Fibroblast of mammary gland (primary cell): ENCODE measurements around the gene ASAP2.

Source experiments
- DNase-seq: peaks from one replicate; pipeline ENCODE4 v3.0.0-alpha.2; 2010; ENCODE audit warnings: low read depth
- H3K4me3 ChIP-seq: 2 replicates; pipeline ENCODE4 v1.5.1; 2011; ENCODE audit warnings: low read depth, mild to moderate bottlenecking, low read length, moderate library complexity; ENCODE audit not compliant: control insufficient read depth
- TF ChIP-seq, protein P1 (sequence below): conservative IDR thresholded peaks from 2 replicates; pipeline ENCODE4 v1.5.1; 2011; ENCODE audit warnings: low read depth, low read length, inconsistent platforms; ENCODE audit not compliant: control insufficient read depth, insufficient read depth

Gene ASAP2

GRCh38 chr2:9354318-9354717 lies 147.7 kb downstream of the ASAP2 start:
- no peak overlapping the region for H3K4me3 ChIP-seq
- TF ChIP-seq, protein P1, sequence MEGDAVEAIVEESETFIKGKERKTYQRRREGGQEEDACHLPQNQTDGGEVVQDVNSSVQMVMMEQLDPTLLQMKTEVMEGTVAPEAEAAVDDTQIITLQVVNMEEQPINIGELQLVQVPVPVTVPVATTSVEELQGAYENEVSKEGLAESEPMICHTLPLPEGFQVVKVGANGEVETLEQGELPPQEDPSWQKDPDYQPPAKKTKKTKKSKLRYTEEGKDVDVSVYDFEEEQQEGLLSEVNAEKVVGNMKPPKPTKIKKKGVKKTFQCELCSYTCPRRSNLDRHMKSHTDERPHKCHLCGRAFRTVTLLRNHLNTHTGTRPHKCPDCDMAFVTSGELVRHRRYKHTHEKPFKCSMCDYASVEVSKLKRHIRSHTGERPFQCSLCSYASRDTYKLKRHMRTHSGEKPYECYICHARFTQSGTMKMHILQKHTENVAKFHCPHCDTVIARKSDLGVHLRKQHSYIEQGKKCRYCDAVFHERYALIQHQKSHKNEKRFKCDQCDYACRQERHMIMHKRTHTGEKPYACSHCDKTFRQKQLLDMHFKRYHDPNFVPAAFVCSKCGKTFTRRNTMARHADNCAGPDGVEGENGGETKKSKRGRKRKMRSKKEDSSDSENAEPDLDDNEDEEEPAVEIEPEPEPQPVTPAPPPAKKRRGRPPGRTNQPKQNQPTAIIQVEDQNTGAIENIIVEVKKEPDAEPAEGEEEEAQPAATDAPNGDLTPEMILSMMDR: no peak
- DNase-seq: no peak

DNA sequence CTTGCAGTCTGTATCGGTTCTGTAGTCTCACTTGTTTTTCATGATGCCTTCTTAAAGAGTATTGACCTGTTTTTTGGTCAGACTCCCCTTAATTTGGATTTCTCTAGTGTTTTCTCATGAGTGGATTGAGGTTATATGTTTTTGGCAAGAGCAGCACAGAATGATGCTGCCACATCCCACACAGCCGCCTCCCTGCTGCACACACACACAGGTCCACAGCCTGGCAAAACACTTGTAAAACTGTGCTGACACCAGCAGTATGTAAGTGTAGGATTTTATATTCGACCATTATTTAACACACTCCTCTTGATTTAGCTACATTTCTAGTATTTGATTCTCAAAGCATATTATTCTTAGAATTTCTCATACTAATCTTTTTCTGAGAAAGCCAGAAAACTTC lies 148.7 kb downstream of the ASAP2 start:
- TF ChIP-seq, protein P1: no peak

GRCh38 chr2:9355716-9356115 lies 149.1 kb downstream of the ASAP2 start:
- DNase-seq: no peak
- no peak overlapping the region for H3K4me3 ChIP-seq
- TF ChIP-seq, protein P1: no peak

More for the DNA sequence above, 148.7 kb downstream of the ASAP2 start:
- no peak overlapping the region for H3K4me3 ChIP-seq
- DNase-seq: no peak

DNA sequence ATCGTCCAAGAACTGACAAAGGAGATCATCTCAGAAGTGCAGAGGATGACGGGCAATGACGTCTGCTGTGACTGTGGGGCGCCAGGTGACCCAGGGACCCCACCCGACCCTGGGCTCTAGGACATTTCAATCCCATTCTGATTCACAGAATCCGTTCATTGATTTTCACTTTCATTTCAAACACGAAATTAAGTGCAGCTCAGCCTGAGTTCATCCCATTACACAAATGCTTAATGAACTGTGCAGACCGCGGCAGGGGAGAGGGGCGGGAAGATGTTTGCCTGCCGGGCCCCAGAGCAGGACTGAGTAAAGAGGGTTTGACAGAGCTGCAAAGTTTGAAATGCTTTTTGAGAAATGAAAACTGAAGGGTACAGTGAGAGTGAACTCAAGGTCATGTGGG lies 149.6 kb downstream of the ASAP2 start:
- DNase-seq: no peak
- no peak overlapping the region for H3K4me3 ChIP-seq
- TF ChIP-seq, protein P1: no peak

DNA sequence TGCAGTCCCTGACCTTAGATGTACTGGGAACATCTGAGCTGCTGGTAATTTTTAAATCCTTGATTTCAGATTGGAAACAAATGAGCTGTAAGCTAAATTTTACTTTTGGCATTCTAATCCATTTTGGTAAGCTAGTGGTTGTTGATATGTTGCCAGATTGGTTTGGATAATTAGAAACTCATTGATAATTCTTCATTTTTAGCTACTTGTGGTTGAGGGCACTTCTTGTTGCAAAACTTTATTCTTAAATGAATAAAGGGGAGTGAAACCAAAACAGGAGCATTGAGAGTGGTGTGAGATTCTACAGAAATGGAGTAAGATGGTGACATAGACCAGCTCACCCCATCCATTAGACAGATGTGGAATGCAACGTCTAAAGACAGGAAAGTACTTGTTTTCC lies 152.2 kb downstream of the ASAP2 start:
- TF ChIP-seq, protein P1: no peak
- DNase-seq: no peak
- no peak overlapping the region for H3K4me3 ChIP-seq

DNA sequence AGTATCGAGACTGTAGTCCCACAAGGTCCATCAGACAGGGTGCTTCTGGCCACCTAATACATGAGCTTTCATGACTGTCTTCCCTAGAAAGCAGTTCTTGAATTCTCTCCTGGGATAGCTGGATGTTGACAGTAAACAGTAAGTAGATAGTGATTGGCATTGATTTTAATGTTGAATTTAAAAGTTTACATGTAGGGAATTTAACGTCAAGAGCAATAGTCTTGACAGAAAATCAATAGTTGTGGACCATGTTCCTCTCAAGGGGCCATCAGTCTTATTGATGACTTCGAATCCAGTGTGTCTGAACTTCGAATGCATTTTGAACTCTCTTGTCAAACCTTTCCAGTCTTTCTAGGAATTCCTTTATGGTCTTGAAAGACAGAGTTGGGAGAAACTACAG lies 152.9 kb downstream of the ASAP2 start:
- TF ChIP-seq, protein P1: no peak
- no peak overlapping the region for H3K4me3 ChIP-seq
- no peak for DNase-seq

DNA sequence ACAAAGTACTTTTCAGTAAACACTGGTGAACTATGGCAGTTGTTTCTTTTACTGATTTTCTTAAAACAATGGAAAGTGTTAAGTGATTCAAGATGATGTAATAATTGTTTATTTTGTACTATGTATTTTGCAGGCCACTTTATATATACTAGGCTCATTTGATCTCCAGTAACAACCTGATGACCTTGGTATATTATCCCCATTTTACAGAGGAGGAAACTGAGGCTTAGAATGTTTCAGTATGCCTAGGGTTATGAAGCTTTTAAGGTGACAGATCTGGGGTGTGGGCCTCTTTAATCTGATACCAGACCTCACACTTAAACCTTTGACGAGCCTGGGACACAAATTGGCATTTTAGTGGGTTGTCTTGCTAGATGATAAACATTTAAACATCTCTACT lies 153.5 kb downstream of the ASAP2 start:
- H3K4me3 ChIP-seq: no peak overlapping the region
- TF ChIP-seq, protein P1: no peak
- no peak for DNase-seq
